Suprapubic skin (tissue), 4 donors: Measurements from ENCODE around the gene ZNF213. TPM values are rescaled to one million over a fixed set of nuclear protein-coding genes. Genes with fewer than 3 reads are reported as not detected.
A peak's percentile ranks its signal among the peaks of the same experiment; 100 is the strongest.

ENCODE experiments used
- DNase-seq, 2 donors: peaks; one replicate each; pipeline ENCODE4 v3.0.0-alpha.2; 2019; ENCODE audit warnings: low spot score in 2 of 2
- H3K27ac ChIP-seq: fragments of 200-600 bp; sonication (generic); one replicate; pipeline ENCODE4 v1.5.1; 2019
- H3K27me3 ChIP-seq: fragments of 200-600 bp; sonication (generic); one replicate; pipeline ENCODE4 v1.5.1; 2019
- H3K36me3 ChIP-seq: fragments of 200-600 bp; sonication (generic); one replicate; pipeline ENCODE4 v1.5.1; 2019
- H3K4me1 ChIP-seq: fragments of 200-600 bp; sonication (generic); one replicate; pipeline ENCODE4 v1.5.1; 2019
- H3K4me3 ChIP-seq: fragments of 200-600 bp; sonication (generic); one replicate; pipeline ENCODE4 v1.5.1; 2019; ENCODE audit warnings: mild to moderate bottlenecking
- H3K9me3 ChIP-seq: fragments of 200-600 bp; sonication (generic); one replicate; pipeline ENCODE4 v1.5.1; 2019
- CTCF ChIP-seq, 2 donors: fragments of 200-600 bp in 1 of 2; fragments of 450-650 bp in 1 of 2; sonication (generic) in 1 of 2; IDR thresholded peaks; one replicate each; pipeline ENCODE4 v1.5.1; 2016 to 2019; ENCODE audit warnings: antibody characterized with exemption in 2 of 2, mild to moderate bottlenecking in 1 of 2, moderate library complexity in 1 of 2
- EP300 ChIP-seq: sonication (generic); formaldehyde crosslinking; IDR thresholded peaks from one replicate; pipeline ENCODE4 v1.6.1; 2017; ENCODE audit warnings: antibody characterized with exemption
- POLR2A ChIP-seq, 2 donors: fragments of 450-650 bp; IDR thresholded peaks; one replicate each; pipeline ENCODE4 v1.6.1; 2017; ENCODE audit warnings: antibody characterized with exemption in 2 of 2, mild to moderate bottlenecking in 2 of 2, moderate library complexity in 2 of 2
- POLR2AphosphoS5 ChIP-seq, 3 donors: sonication (generic); formaldehyde crosslinking; IDR thresholded peaks; one replicate each; pipeline ENCODE4 v1.6.1; 2017; ENCODE audit warnings: antibody characterized with exemption in 3 of 3
- WGBS: methylation state at CpG from one replicate; pipeline ENCODE4 v1.1.5; 2018; 5-methylcytosine and 5-hydroxymethylcytosine counted together
- total RNA-seq, 4 donors: library from RNA; depleted of rRNA; stranded (reverse); fragments of >200 nt; gene quantifications; one replicate each; pipeline ENCODE4 v1.1.0, GENCODE V29; 2016

Gene ZNF213
- total RNA-seq, 4 donors from 2014 or later = 14.0 to 18.0 (median 16.4) TPM

GRCh38 chr16:3088450-3088849 is 46.4 kb upstream of the ZNF213 start:
- Histone ChIP-seq H3K9me3 (no peaks in the 10 kb centered on the region), H3K27me3 (peaks cover 21% of the 10 kb centered on the region), H3K4me3 (no peak overlapping the region), H3K4me1 (peaks cover 11% of the 10 kb centered on the region), H3K27ac (no peak overlapping the region), H3K36me3 (no peaks in the 10 kb centered on the region)
- 69% methylated on average over 7 of the region's 7 CpGs for WGBS
- DNase-seq = no peak
- TF ChIP-seq CTCF (IDR thresholded peaks at IDR 0.05) = no peak
- TF ChIP-seq POLR2A (IDR thresholded peaks at IDR 0.05) = no peak
- TF ChIP-seq EP300 = no peak
- no peak for TF ChIP-seq POLR2AphosphoS5 (IDR thresholded peaks at IDR 0.05)

- WGBS = 94% methylated on average over 53 of the region's 71 CpGs
- peak in 1 of 2 donors; percentile 75 for DNase-seq
- no peak for TF ChIP-seq POLR2AphosphoS5 (IDR thresholded peaks at IDR 0.05)
- no peak for TF ChIP-seq CTCF (IDR thresholded peaks at IDR 0.05)
- no peak for TF ChIP-seq EP300
- no peak for TF ChIP-seq POLR2A (IDR thresholded peaks at IDR 0.05)
- no peak overlapping the region for H3K27ac ChIP-seq
- peaks cover 21% of the 10 kb centered on the region for H3K27me3 ChIP-seq
- H3K4me1 ChIP-seq = peaks cover 11% of the 10 kb centered on the region
- no peak overlapping the region for H3K4me3 ChIP-seq
- H3K9me3 ChIP-seq = no peaks in the 10 kb centered on the region
- no peaks in the 10 kb centered on the region for H3K36me3 ChIP-seq
Measured at GRCh38 chr16:3088925-3089716, 45.7 kb upstream of the ZNF213 start.

GRCh38 chr16:3089717-3090592 is 44.9 kb upstream of the ZNF213 start:
- Histone ChIP-seq H3K27ac (no peak overlapping the region), H3K4me1 (peaks cover 11% of the 10 kb centered on the region), H3K4me3 (no peak overlapping the region), H3K27me3 (peaks cover 21% of the 10 kb centered on the region), H3K9me3 (no peaks in the 10 kb centered on the region), H3K36me3 (no peaks in the 10 kb centered on the region)
- TF ChIP-seq CTCF (IDR thresholded peaks at IDR 0.05) = no peak
- TF ChIP-seq EP300 = no peak
- TF ChIP-seq POLR2AphosphoS5 (IDR thresholded peaks at IDR 0.05) = no peak
- no peak for TF ChIP-seq POLR2A (IDR thresholded peaks at IDR 0.05)
- DNase-seq = no peak
- 97% methylated on average over 48 of the region's 81 CpGs for WGBS

- no peak for DNase-seq
- TF ChIP-seq POLR2AphosphoS5 (IDR thresholded peaks at IDR 0.05) = no peak
- TF ChIP-seq POLR2A (IDR thresholded peaks at IDR 0.05) = no peak
- TF ChIP-seq EP300 = no peak
- Histone ChIP-seq H3K27me3 (peaks cover 21% of the 10 kb centered on the region), H3K4me1 (peaks cover 13% of the 10 kb centered on the region), H3K4me3 (no peak overlapping the region), H3K27ac (no peak overlapping the region), H3K9me3 (no peaks in the 10 kb centered on the region), H3K36me3 (no peaks in the 10 kb centered on the region)
- WGBS = 73% methylated on average over 6 of the region's 8 CpGs
Measured at GRCh38 chr16:3091551-3091950, 43.3 kb upstream of the ZNF213 start.

- TF ChIP-seq POLR2AphosphoS5 (IDR thresholded peaks at IDR 0.05) (no peak), CTCF (IDR thresholded peaks at IDR 0.05) (no peak), POLR2A (IDR thresholded peaks at IDR 0.05) (no peak), EP300 (no peak)
- Histone ChIP-seq H3K27ac (no peak overlapping the region), H3K36me3 (no peaks in the 10 kb centered on the region), H3K9me3 (no peaks in the 10 kb centered on the region), H3K4me3 (no peak overlapping the region), H3K27me3 (peaks cover 21% of the 10 kb centered on the region), H3K4me1 (peaks cover 7% of the 10 kb centered on the region)
- no peak for DNase-seq
- 65% methylated on average over 14 of the region's 20 CpGs for WGBS
Measured at GRCh38 chr16:3092501-3092941, 42.3 kb upstream of the ZNF213 start.
